Mesothelial cell of epicardium (in vitro differentiated cells): ENCODE measurements around the gene SLC22A2. TPM values are rescaled to one million over a fixed set of nuclear protein-coding genes. Genes with fewer than 3 reads are reported as not detected.

Source experiments
- DNase-seq, 2 experiments: peaks; one replicate each; pipeline ENCODE4 v3.0.0; 2021; ENCODE audit warnings: low spot score in 2 of 2; ENCODE audit not compliant: unreplicated experiment in 2 of 2
- H3K27ac Mint-ChIP-seq: 2 replicates; pipeline ENCODE4 v1.8.0; 2021; ENCODE audit warnings: mixed read lengths
- H3K27me3 Mint-ChIP-seq: 2 replicates; pipeline ENCODE4 v1.8.0; 2021; ENCODE audit warnings: low read depth, mixed read lengths
- H3K36me3 Mint-ChIP-seq: 2 replicates; pipeline ENCODE4 v1.8.0; 2021; ENCODE audit warnings: mixed read lengths
- H3K4me1 Mint-ChIP-seq: 2 replicates; pipeline ENCODE4 v1.8.0; 2021; ENCODE audit warnings: mixed read lengths
- H3K4me3 Mint-ChIP-seq: 2 replicates; pipeline ENCODE4 v1.8.0; 2021; ENCODE audit warnings: mild to moderate bottlenecking, moderate library complexity, mixed read lengths
- H3K9me3 Mint-ChIP-seq: 2 replicates; pipeline ENCODE4 v1.8.0; 2021; ENCODE audit warnings: mixed read lengths
- CTCF ChIP-seq: fragments of 200-600 bp; sonication (generic); IDR thresholded peaks from one replicate; pipeline ENCODE4 v1.5.0; 2021; ENCODE audit warnings: antibody characterized with exemption; ENCODE audit not compliant: unreplicated experiment
- total RNA-seq: library from RNA; stranded (reverse); gene quantifications from 3 replicates; pipeline ENCODE4 v1.2.1, GENCODE V29; 2021

Gene SLC22A2
- total RNA-seq, 1 donor from 2014 or later = 0.07 TPM

GRCh38 chr6:160261991-160262680, 3.5 kb upstream of the SLC22A2 start:
- no peak overlapping the region for H3K4me3 Mint-ChIP-seq
- no peaks in the 10 kb centered on the region for H3K36me3 Mint-ChIP-seq
- DNase-seq = no peak
- TF ChIP-seq CTCF = no peak
- H3K9me3 Mint-ChIP-seq = no peaks in the 10 kb centered on the region
- H3K27me3 Mint-ChIP-seq = peaks cover 6% of the 10 kb centered on the region
- H3K4me1 Mint-ChIP-seq = peaks cover 26% of the 10 kb centered on the region
- no peak overlapping the region for H3K27ac Mint-ChIP-seq

- H3K36me3 Mint-ChIP-seq = no peaks in the 10 kb centered on the region
- no peak for TF ChIP-seq CTCF
- H3K4me3 Mint-ChIP-seq = no peak overlapping the region
- peaks cover 18% of the 10 kb centered on the region for H3K27me3 Mint-ChIP-seq
- no peaks in the 10 kb centered on the region for H3K9me3 Mint-ChIP-seq
- H3K27ac Mint-ChIP-seq = no peak overlapping the region
- H3K4me1 Mint-ChIP-seq = peaks cover 22% of the 10 kb centered on the region
- DNase-seq = no peak
Measured at GRCh38 chr6:160260803-160261450, 2.3 kb upstream of the SLC22A2 start.

- Mint-ChIP-seq H3K27me3 (peaks cover 18% of the 10 kb centered on the region), H3K9me3 (no peaks in the 10 kb centered on the region), H3K4me1 (peaks cover 22% of the 10 kb centered on the region), H3K36me3 (no peaks in the 10 kb centered on the region), H3K4me3 (no peak overlapping the region), H3K27ac (no peak overlapping the region)
- no peak for TF ChIP-seq CTCF
- DNase-seq = no peak
Measured at GRCh38 chr6:160260367-160260766, 1.7 kb upstream of the SLC22A2 start.

- Mint-ChIP-seq H3K27ac (peak overlapping the region; percentile 92), H3K27me3 (peaks cover 18% of the 10 kb centered on the region), H3K4me1 (peaks cover 29% of the 10 kb centered on the region), H3K9me3 (no peaks in the 10 kb centered on the region), H3K36me3 (no peaks in the 10 kb centered on the region), H3K4me3 (no peak overlapping the region)
- DNase-seq = peak in 1 of 2 experiments; percentile 48
- no peak for TF ChIP-seq CTCF
Measured at GRCh38 chr6:160259598-160259997, 977 bp upstream of the SLC22A2 start.

GRCh38 chr6:160259143-160259425, 463 bp upstream of the SLC22A2 start:
- peak overlapping the region; percentile 92 for H3K27ac Mint-ChIP-seq
- peaks cover 18% of the 10 kb centered on the region for H3K27me3 Mint-ChIP-seq
- no peak for TF ChIP-seq CTCF
- H3K36me3 Mint-ChIP-seq = no peaks in the 10 kb centered on the region
- H3K4me3 Mint-ChIP-seq = no peak overlapping the region
- no peak for DNase-seq
- no peaks in the 10 kb centered on the region for H3K9me3 Mint-ChIP-seq
- peaks cover 33% of the 10 kb centered on the region for H3K4me1 Mint-ChIP-seq
